A549 (cell line): ENCODE results near the gene APOL3. TPM values are rescaled to one million over a fixed set of nuclear protein-coding genes. Genes with fewer than 3 reads are reported as not detected.

Experiments
- ATAC-seq, 2 experiments: fragments of 200-7000 bp in 1 of 2; fragments of >200 bp in 1 of 2; cut with Nextera tagmentation in 1 of 2; cut with Tn5 transposase in 1 of 2; 3 replicates each; pipeline versions ENCODE4 v1.8.0 to v1.9.1; 2018 to 2020; ENCODE audit warnings: mild to moderate bottlenecking in 1 of 2, moderate library complexity in 1 of 2
- CTCF ChIA-PET: fragments of 300-600 bp; sonication (Branson Sonifier 250); formaldehyde crosslinking; extraction: SDS; loops from one replicate; lab custom pipeline; 2021; ENCODE audit warnings: antibody characterized with exemption, inconsistent platforms; lab: Yijun Ruan, JAX
- POLR2A ChIA-PET: fragments of 350-600 bp; formaldehyde crosslinking; extraction: SDS; loops from one replicate; lab custom pipeline; 2021; ENCODE audit warnings: antibody characterized with exemption, inconsistent platforms; lab: Yijun Ruan, JAX
- DNase-seq, 2 experiments: peaks; one replicate each; pipeline versions ENCODE4 v3.0.0 to v3.0.0-alpha.2; 2011 to 2016; ENCODE audit warnings: low read depth in 1 of 2, low spot score in 1 of 2
- FAIRE-seq: peaks from 2 replicates; lab custom pipeline; 2011; peaks lifted over from hg19 to GRCh38; lab: Jason Lieb, UNC
- H3K27ac ChIP-seq, 2 experiments: fragments of >200 bp; sonication (Bioruptor Twin); formaldehyde crosslinking; 3 replicates each; pipeline ENCODE4 v1.5.1; 2016 to 2017
- H3K4me1 ChIP-seq: fragments of >200 bp; sonication (Bioruptor Twin); formaldehyde crosslinking; 3 replicates; pipeline ENCODE4 v1.6.1; 2016
- H3K4me2 ChIP-seq: fragments of >200 bp; sonication (Bioruptor Twin); formaldehyde crosslinking; 3 replicates; pipeline ENCODE4 v1.6.1; 2016
- H3K4me3 ChIP-seq: fragments of >200 bp; sonication (Bioruptor Twin); formaldehyde crosslinking; 3 replicates; pipeline ENCODE4 v1.5.1; 2016
- H3K9me3 ChIP-seq: fragments of >200 bp; sonication (Bioruptor Twin); formaldehyde crosslinking; 3 replicates; pipeline ENCODE4 v1.6.1; 2016
- CBX8 ChIP-seq: fragments of 200-600 bp; sonication (generic); IDR thresholded peaks from 2 replicates; pipeline ENCODE4 v1.6.1; 2016
- CHD2 ChIP-seq: fragments of 150-350 bp; IDR thresholded peaks from 2 replicates; pipeline ENCODE4 v1.6.1; 2014; ENCODE audit warnings: low read length; ENCODE audit not compliant: partially characterized antibody
- EP300 ChIP-seq, 2 experiments: fragments of >200 bp; sonication (Bioruptor Twin); formaldehyde crosslinking; IDR thresholded peaks; 2 replicates in 1 of 2; 3 replicates in 1 of 2; pipeline ENCODE4 v1.6.1; 2016 to 2017
- HOXA7 ChIP-seq: fragments of 250-450 bp; sonication (Bioruptor Pico); IDR thresholded peaks from 2 replicates; pipeline ENCODE4 v1.5.0; 2020; ENCODE audit warnings: mild to moderate bottlenecking, moderate library complexity
- HOXB13 ChIP-seq: fragments of 250-450 bp; sonication (Bioruptor Pico); IDR thresholded peaks from 2 replicates; pipeline ENCODE4 v1.5.0; 2020; ENCODE audit warnings: low read depth, mild to moderate bottlenecking, moderate library complexity
- KDM5A ChIP-seq: fragments of 200-600 bp; sonication (generic); IDR thresholded peaks from 2 replicates; pipeline ENCODE4 v1.6.1; 2016; ENCODE audit warnings: antibody characterized with exemption, mild to moderate bottlenecking
- MAFK ChIP-seq: fragments of 450-650 bp; IDR thresholded peaks from 2 replicates; pipeline ENCODE4 v1.6.1; 2014; ENCODE audit not compliant: partially characterized antibody
- MYC ChIP-seq: IDR thresholded peaks from 2 replicates; pipeline ENCODE4 v1.6.1; 2012; ENCODE audit warnings: mild to moderate bottlenecking, inconsistent platforms, low read length, improper control_type of control experiment, borderline replicate concordance
- POLR2AphosphoS2 ChIP-seq: conservative IDR thresholded peaks from 2 replicates; pipeline ENCODE4 v1.6.1; 2012; ENCODE audit warnings: low read length, improper control_type of control experiment, inconsistent platforms
- RAD21 ChIP-seq, 2 experiments: fragments of >200 bp in 1 of 2; sonication (Bioruptor Twin) in 1 of 2; formaldehyde crosslinking in 1 of 2; IDR thresholded peaks in 1 of 2; conservative IDR thresholded peaks in 1 of 2; 2 replicates in 1 of 2; 3 replicates in 1 of 2; pipeline ENCODE4 v1.6.1; 2012 to 2018; ENCODE audit warnings: inconsistent platforms in 1 of 2
- TFCP2L1 ChIP-seq: fragments of 250-450 bp; sonication (Bioruptor Pico); IDR thresholded peaks from 2 replicates; pipeline ENCODE4 v1.5.0; 2021; ENCODE audit warnings: mild to moderate bottlenecking
- ZSCAN20 ChIP-seq: fragments of 250-450 bp; sonication (Bioruptor Pico); IDR thresholded peaks from 2 replicates; pipeline ENCODE4 v1.8.0; 2022; ENCODE audit warnings: mild to moderate bottlenecking, moderate library complexity
- WGBS: methylation state at CpG from one replicate; pipeline ENCODE4 v1.1.6; 2017; ENCODE audit errors: missing lambda C conversion rate; 5-methylcytosine and 5-hydroxymethylcytosine counted together
- polyA plus RNA-seq, 4 experiments: library from polyadenylated mRNA; depleted of rRNA in 3 of 4; stranded (reverse); fragments of >200 nt; fragmentation: RNase III in 1 of 4; extraction: RNeasy Plus Mini Kit Qiagen cat#74134 plus additional on column Dnase treatment in 1 of 4; gene quantifications; 2 replicates in 3 of 4; 3 replicates in 1 of 4; pipeline ENCODE4 v1.2.3, GENCODE V29; 2011 to 2017
- TF ChIP-seq, protein P1 (sequence below): fragments of 200-600 bp; sonication (generic); IDR thresholded peaks from 2 replicates; pipeline ENCODE4 v1.6.1; 2016; ENCODE audit warnings: antibody characterized with exemption, mild to moderate bottlenecking, moderate library complexity
- TF ChIP-seq, protein P2 (sequence below): fragments of 150-350 bp; IDR thresholded peaks from 2 replicates; pipeline ENCODE4 v1.6.1; 2014; ENCODE audit warnings: low read depth, mild to moderate bottlenecking, low read length
- TF ChIP-seq, protein P3 (sequence below): fragments of >200 bp; sonication (Bioruptor Twin); formaldehyde crosslinking; IDR thresholded peaks from 2 replicates; pipeline ENCODE4 v1.6.1; 2016
- TF ChIP-seq, protein P4 (sequence below): fragments of >200 bp; sonication (Bioruptor Twin); formaldehyde crosslinking; IDR thresholded peaks from 3 replicates; pipeline ENCODE4 v1.5.1; 2016
- TF ChIP-seq, protein P5 (sequence below): fragments of 250-450 bp; sonication (Bioruptor Pico); IDR thresholded peaks from 2 replicates; pipeline ENCODE4 v1.5.0; 2021; ENCODE audit warnings: mild to moderate bottlenecking, moderate library complexity, borderline replicate concordance

The APOL3 gene
- polyA plus RNA-seq, 2 of the 4 experiments (the other 2 are of a cell fraction), result not detected

DNA sequence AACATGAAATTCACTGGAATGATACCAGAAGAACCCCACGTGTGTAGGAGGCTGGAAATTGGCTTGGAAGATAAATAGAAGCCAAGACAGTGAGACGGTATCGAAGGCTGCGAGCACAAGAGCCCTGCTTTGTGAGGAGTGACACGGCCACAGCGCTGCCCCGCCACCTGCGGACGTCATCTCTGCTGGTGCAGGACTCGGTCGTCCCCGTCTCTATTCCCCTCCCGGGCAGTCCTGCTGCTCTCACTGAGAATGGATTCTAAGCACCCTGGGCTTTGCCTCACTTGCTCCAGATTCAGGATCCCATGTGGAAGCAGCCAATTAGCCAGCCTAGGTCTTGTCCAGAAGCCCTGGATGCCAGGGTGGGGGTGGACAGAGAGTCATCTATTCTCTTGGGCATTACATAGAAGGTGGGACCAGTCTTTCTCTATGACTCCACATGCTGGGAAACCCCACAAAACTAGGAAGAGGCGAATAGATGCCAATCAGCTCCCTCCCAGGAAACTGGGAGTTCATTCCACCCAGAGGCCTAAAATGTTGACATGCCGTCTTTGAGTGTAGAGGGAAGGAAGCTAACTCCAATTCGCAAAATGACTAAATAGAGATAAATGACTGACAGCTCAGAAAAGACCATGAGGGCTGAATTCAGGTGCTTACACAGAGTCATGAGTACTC, 25.1 kb downstream of the APOL3 start:
- FAIRE-seq, result no peak
- Histone ChIP-seq H3K9me3 (no peaks in the 10 kb centered on the region), H3K27ac (no peak overlapping the region), H3K4me3 (no peak overlapping the region), H3K4me2 (no peak overlapping the region), H3K4me1 (no peaks in the 10 kb centered on the region)
- WGBS, result 71% methylated on average over 12 of the region's 16 CpGs
- ChIA-PET CTCF (interaction anchor here (0.6 to 0.7 kb wide), 2 partner anchors 88 to 1159 kb away, joined by 3 to 4 read pairs; no protein-coding TSS in a partner anchor), POLR2A (no interaction called here)
- no peak for ATAC-seq
- TF ChIP-seq ZSCAN20, result no peak
- TF ChIP-seq, protein P1, sequence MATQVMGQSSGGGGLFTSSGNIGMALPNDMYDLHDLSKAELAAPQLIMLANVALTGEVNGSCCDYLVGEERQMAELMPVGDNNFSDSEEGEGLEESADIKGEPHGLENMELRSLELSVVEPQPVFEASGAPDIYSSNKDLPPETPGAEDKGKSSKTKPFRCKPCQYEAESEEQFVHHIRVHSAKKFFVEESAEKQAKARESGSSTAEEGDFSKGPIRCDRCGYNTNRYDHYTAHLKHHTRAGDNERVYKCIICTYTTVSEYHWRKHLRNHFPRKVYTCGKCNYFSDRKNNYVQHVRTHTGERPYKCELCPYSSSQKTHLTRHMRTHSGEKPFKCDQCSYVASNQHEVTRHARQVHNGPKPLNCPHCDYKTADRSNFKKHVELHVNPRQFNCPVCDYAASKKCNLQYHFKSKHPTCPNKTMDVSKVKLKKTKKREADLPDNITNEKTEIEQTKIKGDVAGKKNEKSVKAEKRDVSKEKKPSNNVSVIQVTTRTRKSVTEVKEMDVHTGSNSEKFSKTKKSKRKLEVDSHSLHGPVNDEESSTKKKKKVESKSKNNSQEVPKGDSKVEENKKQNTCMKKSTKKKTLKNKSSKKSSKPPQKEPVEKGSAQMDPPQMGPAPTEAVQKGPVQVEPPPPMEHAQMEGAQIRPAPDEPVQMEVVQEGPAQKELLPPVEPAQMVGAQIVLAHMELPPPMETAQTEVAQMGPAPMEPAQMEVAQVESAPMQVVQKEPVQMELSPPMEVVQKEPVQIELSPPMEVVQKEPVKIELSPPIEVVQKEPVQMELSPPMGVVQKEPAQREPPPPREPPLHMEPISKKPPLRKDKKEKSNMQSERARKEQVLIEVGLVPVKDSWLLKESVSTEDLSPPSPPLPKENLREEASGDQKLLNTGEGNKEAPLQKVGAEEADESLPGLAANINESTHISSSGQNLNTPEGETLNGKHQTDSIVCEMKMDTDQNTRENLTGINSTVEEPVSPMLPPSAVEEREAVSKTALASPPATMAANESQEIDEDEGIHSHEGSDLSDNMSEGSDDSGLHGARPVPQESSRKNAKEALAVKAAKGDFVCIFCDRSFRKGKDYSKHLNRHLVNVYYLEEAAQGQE, result no peak
- no peak for TF ChIP-seq TFCP2L1 (CRISPR knock-in tag)
- no peak for TF ChIP-seq HOXB13 (CRISPR knock-in tag)
- no peak for TF ChIP-seq RAD21 (conservative IDR thresholded peaks at IDR 0.05 in 1 of 2, IDR thresholded peaks at IDR 0.05 in 1 of 2)
- TF ChIP-seq MAFK, result no peak
- no peak for DNase-seq

DNA sequence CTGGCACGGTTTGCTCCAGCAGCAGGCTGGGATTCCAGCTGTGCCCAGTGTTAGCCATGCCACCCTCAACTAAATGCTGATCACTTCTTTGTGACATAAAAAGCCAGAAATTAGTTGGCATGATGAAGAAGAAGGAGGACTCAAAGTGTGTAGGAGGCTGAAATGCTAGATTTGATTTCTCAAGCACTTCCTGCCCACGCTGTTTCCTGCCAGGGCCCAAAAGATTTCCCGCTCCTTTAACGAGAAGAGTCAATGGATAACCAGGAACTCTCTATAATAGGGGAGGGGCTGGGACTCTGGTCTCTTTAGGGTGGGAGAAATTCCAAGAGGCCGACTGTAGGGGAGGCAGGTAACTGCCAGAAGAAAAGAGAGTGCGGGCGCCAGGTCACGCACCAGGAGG, 26.4 kb downstream of the APOL3 start:
- Histone ChIP-seq H3K4me1 (no peaks in the 10 kb centered on the region), H3K4me3 (no peak overlapping the region), H3K9me3 (no peaks in the 10 kb centered on the region), H3K27ac (no peak overlapping the region), H3K4me2 (no peak overlapping the region)
- ChIA-PET CTCF (interaction anchor here (0.8 to 2.5 kb wide), 3 partner anchors 10 to 68 kb away, joined by 3 to 17 read pairs (median 5); no protein-coding TSS in a partner anchor), POLR2A (no interaction called here)
- FAIRE-seq (no peak), DNase-seq (no peak), ATAC-seq (no peak)
- TF ChIP-seq, protein P2, sequence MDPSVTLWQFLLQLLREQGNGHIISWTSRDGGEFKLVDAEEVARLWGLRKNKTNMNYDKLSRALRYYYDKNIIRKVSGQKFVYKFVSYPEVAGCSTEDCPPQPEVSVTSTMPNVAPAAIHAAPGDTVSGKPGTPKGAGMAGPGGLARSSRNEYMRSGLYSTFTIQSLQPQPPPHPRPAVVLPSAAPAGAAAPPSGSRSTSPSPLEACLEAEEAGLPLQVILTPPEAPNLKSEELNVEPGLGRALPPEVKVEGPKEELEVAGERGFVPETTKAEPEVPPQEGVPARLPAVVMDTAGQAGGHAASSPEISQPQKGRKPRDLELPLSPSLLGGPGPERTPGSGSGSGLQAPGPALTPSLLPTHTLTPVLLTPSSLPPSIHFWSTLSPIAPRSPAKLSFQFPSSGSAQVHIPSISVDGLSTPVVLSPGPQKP, result no peak
- no peak for TF ChIP-seq CBX8
- no peak for TF ChIP-seq HOXA7 (CRISPR knock-in tag)
- TF ChIP-seq KDM5A, result no peak
- no peak for TF ChIP-seq EP300 (IDR thresholded peaks at IDR 0.05)
- no peak for TF ChIP-seq CHD2
- TF ChIP-seq MYC, result no peak
- TF ChIP-seq, protein P3, sequence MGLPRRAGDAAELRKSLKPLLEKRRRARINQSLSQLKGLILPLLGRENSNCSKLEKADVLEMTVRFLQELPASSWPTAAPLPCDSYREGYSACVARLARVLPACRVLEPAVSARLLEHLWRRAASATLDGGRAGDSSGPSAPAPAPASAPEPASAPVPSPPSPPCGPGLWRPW, result no peak
- TF ChIP-seq, protein P4, sequence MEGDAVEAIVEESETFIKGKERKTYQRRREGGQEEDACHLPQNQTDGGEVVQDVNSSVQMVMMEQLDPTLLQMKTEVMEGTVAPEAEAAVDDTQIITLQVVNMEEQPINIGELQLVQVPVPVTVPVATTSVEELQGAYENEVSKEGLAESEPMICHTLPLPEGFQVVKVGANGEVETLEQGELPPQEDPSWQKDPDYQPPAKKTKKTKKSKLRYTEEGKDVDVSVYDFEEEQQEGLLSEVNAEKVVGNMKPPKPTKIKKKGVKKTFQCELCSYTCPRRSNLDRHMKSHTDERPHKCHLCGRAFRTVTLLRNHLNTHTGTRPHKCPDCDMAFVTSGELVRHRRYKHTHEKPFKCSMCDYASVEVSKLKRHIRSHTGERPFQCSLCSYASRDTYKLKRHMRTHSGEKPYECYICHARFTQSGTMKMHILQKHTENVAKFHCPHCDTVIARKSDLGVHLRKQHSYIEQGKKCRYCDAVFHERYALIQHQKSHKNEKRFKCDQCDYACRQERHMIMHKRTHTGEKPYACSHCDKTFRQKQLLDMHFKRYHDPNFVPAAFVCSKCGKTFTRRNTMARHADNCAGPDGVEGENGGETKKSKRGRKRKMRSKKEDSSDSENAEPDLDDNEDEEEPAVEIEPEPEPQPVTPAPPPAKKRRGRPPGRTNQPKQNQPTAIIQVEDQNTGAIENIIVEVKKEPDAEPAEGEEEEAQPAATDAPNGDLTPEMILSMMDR, result no peak
- TF ChIP-seq POLR2AphosphoS2, result no peak
- TF ChIP-seq, protein P5, sequence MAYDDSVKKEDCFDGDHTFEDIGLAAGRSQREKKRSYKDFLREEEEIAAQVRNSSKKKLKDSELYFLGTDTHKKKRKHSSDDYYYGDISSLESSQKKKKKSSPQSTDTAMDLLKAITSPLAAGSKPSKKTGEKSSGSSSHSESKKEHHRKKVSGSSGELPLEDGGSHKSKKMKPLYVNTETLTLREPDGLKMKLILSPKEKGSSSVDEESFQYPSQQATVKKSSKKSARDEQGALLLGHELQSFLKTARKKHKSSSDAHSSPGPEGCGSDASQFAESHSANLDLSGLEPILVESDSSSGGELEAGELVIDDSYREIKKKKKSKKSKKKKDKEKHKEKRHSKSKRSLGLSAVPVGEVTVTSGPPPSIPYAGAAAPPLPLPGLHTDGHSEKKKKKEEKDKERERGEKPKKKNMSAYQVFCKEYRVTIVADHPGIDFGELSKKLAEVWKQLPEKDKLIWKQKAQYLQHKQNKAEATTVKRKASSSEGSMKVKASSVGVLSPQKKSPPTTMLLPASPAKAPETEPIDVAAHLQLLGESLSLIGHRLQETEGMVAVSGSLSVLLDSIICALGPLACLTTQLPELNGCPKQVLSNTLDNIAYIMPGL (CRISPR knock-in tag), result no peak
- WGBS, result 69% methylated on average over 8 of the region's 8 CpGs
